Epithelial cell of proximal tubule (primary cell): Measurements from ENCODE around the gene TMEM178B. TPM values are rescaled to one million over a fixed set of nuclear protein-coding genes. Genes with fewer than 3 reads are reported as not detected.

ENCODE experiments used
- DNase-seq: peaks from one replicate; pipeline ENCODE4 v3.0.0-alpha.2; 2011; ENCODE audit warnings: low read depth
- H3K4me3 ChIP-seq: 2 replicates; pipeline ENCODE4 v1.5.1; 2011; ENCODE audit warnings: low read depth, mild to moderate bottlenecking, low read length
- CTCF ChIP-seq: conservative IDR thresholded peaks from 2 replicates; pipeline ENCODE4 v1.5.1; 2012; ENCODE audit warnings: low read depth, mild to moderate bottlenecking, low read length
- total RNA-seq: library from RNA; depleted of rRNA; stranded (reverse); fragments of >200 nt; gene quantifications from 2 replicates; pipeline ENCODE4 v1.2.3, GENCODE V29; 2015

The TMEM178B gene
- total RNA-seq, 1 donor from 2014 or later, result 3.1 TPM

- no peak for DNase-seq
- peak; percentile 59 for TF ChIP-seq CTCF
- no peak overlapping the region for H3K4me3 ChIP-seq
Observed at GRCh38 chr7:141220263-141220880, 146.5 kb downstream of the TMEM178B start.

- no peak for DNase-seq
- no peak overlapping the region for H3K4me3 ChIP-seq
- no peak for TF ChIP-seq CTCF
Observed at GRCh38 chr7:141221007-141221612, 147.2 kb downstream of the TMEM178B start.

- no peak for DNase-seq
- TF ChIP-seq CTCF, result no peak
- H3K4me3 ChIP-seq, result no peak overlapping the region
Observed at GRCh38 chr7:141225916-141226618, 152.2 kb downstream of the TMEM178B start.

GRCh38 chr7:141227454-141227853, 153.6 kb downstream of the TMEM178B start:
- H3K4me3 ChIP-seq, result no peak overlapping the region
- DNase-seq, result no peak
- no peak for TF ChIP-seq CTCF

GRCh38 chr7:141228482-141228881, 154.6 kb downstream of the TMEM178B start:
- TF ChIP-seq CTCF, result no peak
- H3K4me3 ChIP-seq, result no peak overlapping the region
- DNase-seq, result no peak

- no peak for DNase-seq
- peak; percentile 74 for TF ChIP-seq CTCF
- no peak overlapping the region for H3K4me3 ChIP-seq
Observed at GRCh38 chr7:141231018-141231792, 157.3 kb downstream of the TMEM178B start.
